Testis (tissue), 2 donors: ENCODE results near the gene DDX31.

Experiments used
- POLR2A ChIP-seq: fragments of 450-650 bp; IDR thresholded peaks from one replicate; pipeline ENCODE4 v1.6.1; 2017; ENCODE audit warnings: antibody characterized with exemption, mild to moderate bottlenecking, moderate library complexity
- TF ChIP-seq, protein P1 (sequence below), 3 experiments: fragments of 450-650 bp in 2 of 3; fragments of 200-600 bp in 1 of 3; sonication (generic) in 1 of 3; IDR thresholded peaks; one replicate each; pipeline ENCODE4 v1.5.1; 2016 to 2019; ENCODE audit warnings: antibody characterized with exemption in 3 of 3, mild to moderate bottlenecking in 2 of 3, moderate library complexity in 1 of 3

DNA sequence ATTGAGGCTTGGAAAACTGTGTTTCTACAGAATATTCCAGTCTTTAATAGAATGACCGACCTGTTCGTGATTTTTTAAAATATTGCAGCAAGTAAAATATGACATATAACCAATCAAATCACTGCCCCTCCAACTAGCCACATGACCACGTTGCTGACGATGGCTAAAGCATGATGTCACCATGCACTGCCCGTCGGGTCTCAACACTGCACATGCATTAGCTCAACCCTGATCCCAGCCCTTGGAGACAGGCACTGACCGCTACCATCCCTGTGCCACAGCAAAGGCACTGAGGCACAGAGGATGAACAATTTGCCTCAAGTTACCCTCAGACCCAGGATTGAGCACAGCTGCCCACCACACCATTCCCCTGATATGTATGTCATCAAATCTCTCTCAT, 13.5 kb downstream of the DDX31 start:
- TF ChIP-seq, protein P1, sequence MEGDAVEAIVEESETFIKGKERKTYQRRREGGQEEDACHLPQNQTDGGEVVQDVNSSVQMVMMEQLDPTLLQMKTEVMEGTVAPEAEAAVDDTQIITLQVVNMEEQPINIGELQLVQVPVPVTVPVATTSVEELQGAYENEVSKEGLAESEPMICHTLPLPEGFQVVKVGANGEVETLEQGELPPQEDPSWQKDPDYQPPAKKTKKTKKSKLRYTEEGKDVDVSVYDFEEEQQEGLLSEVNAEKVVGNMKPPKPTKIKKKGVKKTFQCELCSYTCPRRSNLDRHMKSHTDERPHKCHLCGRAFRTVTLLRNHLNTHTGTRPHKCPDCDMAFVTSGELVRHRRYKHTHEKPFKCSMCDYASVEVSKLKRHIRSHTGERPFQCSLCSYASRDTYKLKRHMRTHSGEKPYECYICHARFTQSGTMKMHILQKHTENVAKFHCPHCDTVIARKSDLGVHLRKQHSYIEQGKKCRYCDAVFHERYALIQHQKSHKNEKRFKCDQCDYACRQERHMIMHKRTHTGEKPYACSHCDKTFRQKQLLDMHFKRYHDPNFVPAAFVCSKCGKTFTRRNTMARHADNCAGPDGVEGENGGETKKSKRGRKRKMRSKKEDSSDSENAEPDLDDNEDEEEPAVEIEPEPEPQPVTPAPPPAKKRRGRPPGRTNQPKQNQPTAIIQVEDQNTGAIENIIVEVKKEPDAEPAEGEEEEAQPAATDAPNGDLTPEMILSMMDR (IDR thresholded peaks at IDR 0.05) = no peak
- no peak for TF ChIP-seq POLR2A
